ENCODE measurements around the gene COPG1. TPM values are rescaled to one million over a fixed set of nuclear protein-coding genes. Genes with fewer than 3 reads are reported as not detected.
A peak's percentile ranks its signal among the peaks of the same experiment; 100 is the strongest.

Gene COPG1, protein sequence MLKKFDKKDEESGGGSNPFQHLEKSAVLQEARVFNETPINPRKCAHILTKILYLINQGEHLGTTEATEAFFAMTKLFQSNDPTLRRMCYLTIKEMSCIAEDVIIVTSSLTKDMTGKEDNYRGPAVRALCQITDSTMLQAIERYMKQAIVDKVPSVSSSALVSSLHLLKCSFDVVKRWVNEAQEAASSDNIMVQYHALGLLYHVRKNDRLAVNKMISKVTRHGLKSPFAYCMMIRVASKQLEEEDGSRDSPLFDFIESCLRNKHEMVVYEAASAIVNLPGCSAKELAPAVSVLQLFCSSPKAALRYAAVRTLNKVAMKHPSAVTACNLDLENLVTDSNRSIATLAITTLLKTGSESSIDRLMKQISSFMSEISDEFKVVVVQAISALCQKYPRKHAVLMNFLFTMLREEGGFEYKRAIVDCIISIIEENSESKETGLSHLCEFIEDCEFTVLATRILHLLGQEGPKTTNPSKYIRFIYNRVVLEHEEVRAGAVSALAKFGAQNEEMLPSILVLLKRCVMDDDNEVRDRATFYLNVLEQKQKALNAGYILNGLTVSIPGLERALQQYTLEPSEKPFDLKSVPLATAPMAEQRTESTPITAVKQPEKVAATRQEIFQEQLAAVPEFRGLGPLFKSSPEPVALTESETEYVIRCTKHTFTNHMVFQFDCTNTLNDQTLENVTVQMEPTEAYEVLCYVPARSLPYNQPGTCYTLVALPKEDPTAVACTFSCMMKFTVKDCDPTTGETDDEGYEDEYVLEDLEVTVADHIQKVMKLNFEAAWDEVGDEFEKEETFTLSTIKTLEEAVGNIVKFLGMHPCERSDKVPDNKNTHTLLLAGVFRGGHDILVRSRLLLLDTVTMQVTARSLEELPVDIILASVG
- total RNA-seq (ENCODE audit: low replicate concordance) = 65.4 and 79.3 TPM in 2 replicates

DNA sequence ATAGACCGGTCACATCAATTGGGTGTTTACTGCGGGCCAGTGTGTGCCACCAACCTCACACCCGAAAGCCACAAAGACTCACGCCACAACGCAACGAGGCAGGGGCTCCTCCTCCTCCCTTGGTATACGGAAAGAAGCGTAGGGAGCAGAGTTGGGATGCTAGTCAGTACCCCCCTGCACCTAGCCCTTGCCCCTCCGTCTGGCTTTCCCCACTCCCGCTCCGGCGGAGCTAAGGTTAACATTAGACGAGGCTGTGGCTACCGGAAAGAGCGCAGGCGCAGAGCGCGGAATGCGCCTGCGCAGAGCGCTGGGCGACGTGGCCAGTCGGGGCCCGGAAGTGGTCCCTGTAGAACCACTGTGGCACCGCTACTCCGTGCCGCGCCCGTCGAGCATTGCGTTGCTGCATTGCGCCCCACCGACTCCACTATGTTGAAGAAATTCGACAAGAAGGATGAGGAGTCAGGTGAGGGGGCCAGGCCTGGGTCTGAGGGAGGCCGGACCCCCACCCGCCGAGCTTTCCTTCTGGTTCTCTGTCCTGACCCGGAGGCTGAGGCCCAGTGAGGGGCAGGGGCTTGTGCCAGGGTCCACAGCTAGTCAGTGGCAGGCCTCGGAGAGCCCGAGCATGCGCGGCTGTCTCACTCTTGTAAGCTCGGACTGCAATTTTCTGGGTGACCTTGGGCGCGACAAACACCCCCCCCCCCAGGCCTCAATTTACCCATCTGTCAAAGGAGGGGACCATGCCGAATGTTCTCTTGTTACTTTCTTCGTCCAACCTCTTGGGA is at the start of gene COPG1:
COPG1 (plus strand) TSS at position 323 of the 782 bp plus-strand sequence; CDS start at position 427, 104 bp downstream.
- H3K27ac ChIP-seq = no peak within 1 kb of the TSS
- H3K4me2 ChIP-seq = peak within 1 kb of the TSS; percentile 95
- H2AFZ ChIP-seq (replicated peaks) = peak within 1 kb of the TSS; percentile 95
- TF ChIP-seq EZH2 (IDR thresholded peaks at IDR 0.05) = no peak
- H3K9ac ChIP-seq = peak within 1 kb of the TSS; percentile 84
- no peaks in the 10 kb centered on the region for H3K9me3 Mint-ChIP-seq
- peak within 1 kb of the TSS; percentile 81 for H3K4me3 ChIP-seq
- H3F3A ChIP-seq (ENCODE audit: low read depth) = no peaks in the 10 kb centered on the region
- no peaks in the 10 kb centered on the region for H3K36me3 ChIP-seq
- peaks cover 13% of the 10 kb centered on the region for H3K4me1 Mint-ChIP-seq
- H4K20me1 ChIP-seq (ENCODE audit: low read depth) = peaks cover 8% of the 10 kb centered on the region
- H3K4me1 ChIP-seq = peaks cover 6% of the 10 kb centered on the region
- H3K27ac Mint-ChIP-seq = peak within 1 kb of the TSS; percentile 97
- peaks cover 14% of the 10 kb centered on the region for H3K27me3 Mint-ChIP-seq (ENCODE audit: insufficient read depth, low read depth)
- peaks cover 3% of the 10 kb centered on the region for H3K36me3 Mint-ChIP-seq
- peak; percentile 94 for DNase-seq (ENCODE audit: low spot score)
- peak within 1 kb of the TSS; percentile 97 for H3K4me3 Mint-ChIP-seq
- peaks cover 35% of the 10 kb centered on the region for H3K79me2 ChIP-seq (ENCODE audit: low read depth)
- H3K9me3 ChIP-seq (ENCODE audit: low read depth) = no peaks in the 10 kb centered on the region
- H3K27me3 ChIP-seq = no peaks in the 10 kb centered on the region

DNA sequence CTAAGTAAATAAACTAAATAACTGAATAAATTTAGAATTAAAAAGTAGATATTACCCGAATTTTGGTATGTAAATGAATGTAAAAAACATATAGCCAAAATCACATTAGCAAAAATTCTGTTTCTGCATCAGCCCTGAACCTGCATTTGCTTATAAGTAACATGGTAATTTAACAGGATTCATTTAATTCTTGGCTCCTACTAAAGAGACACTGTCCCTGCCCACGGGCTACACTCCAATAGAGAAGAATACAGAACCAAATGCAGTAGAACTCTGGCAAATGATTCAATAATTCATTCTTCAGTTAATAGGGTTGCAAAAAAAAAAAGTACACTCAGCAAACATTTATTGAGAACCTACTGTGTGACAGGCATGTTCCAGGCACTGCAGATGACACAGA is 44.9 kb upstream of the COPG1 start:
- Mint-ChIP-seq H3K27me3 (ENCODE audit: insufficient read depth, low read depth) (no peaks in the 10 kb centered on the region), H3K4me1 (no peaks in the 10 kb centered on the region), H3K27ac (no peak overlapping the region), H3K36me3 (peaks cover under 1% of the 10 kb centered on the region), H3K4me3 (no peak overlapping the region), H3K9me3 (no peaks in the 10 kb centered on the region)
- no peaks in the 10 kb centered on the region for H3K36me3 ChIP-seq
- H4K20me1 ChIP-seq (ENCODE audit: low read depth) = no peaks in the 10 kb centered on the region
- no peak overlapping the region for H3K4me3 ChIP-seq
- H3K27ac ChIP-seq = no peak overlapping the region
- no peaks in the 10 kb centered on the region for H3F3A ChIP-seq (ENCODE audit: low read depth)
- H3K4me2 ChIP-seq = no peak overlapping the region
- no peaks in the 10 kb centered on the region for H3K9me3 ChIP-seq (ENCODE audit: low read depth)
- no peak overlapping the region for H3K9ac ChIP-seq
- DNase-seq (ENCODE audit: low spot score) = no peak
- no peak overlapping the region for H2AFZ ChIP-seq (replicated peaks)
- no peaks in the 10 kb centered on the region for H3K27me3 ChIP-seq
- TF ChIP-seq, protein P1, sequence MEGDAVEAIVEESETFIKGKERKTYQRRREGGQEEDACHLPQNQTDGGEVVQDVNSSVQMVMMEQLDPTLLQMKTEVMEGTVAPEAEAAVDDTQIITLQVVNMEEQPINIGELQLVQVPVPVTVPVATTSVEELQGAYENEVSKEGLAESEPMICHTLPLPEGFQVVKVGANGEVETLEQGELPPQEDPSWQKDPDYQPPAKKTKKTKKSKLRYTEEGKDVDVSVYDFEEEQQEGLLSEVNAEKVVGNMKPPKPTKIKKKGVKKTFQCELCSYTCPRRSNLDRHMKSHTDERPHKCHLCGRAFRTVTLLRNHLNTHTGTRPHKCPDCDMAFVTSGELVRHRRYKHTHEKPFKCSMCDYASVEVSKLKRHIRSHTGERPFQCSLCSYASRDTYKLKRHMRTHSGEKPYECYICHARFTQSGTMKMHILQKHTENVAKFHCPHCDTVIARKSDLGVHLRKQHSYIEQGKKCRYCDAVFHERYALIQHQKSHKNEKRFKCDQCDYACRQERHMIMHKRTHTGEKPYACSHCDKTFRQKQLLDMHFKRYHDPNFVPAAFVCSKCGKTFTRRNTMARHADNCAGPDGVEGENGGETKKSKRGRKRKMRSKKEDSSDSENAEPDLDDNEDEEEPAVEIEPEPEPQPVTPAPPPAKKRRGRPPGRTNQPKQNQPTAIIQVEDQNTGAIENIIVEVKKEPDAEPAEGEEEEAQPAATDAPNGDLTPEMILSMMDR (IDR thresholded peaks at IDR 0.05) = no peak
- TF ChIP-seq EZH2phosphoT487 (IDR thresholded peaks at IDR 0.05) (no peak), EZH2 (IDR thresholded peaks at IDR 0.05) (no peak)
- H3K4me1 ChIP-seq = no peaks in the 10 kb centered on the region
- H3K79me2 ChIP-seq (ENCODE audit: low read depth) = no peaks in the 10 kb centered on the region

DNA sequence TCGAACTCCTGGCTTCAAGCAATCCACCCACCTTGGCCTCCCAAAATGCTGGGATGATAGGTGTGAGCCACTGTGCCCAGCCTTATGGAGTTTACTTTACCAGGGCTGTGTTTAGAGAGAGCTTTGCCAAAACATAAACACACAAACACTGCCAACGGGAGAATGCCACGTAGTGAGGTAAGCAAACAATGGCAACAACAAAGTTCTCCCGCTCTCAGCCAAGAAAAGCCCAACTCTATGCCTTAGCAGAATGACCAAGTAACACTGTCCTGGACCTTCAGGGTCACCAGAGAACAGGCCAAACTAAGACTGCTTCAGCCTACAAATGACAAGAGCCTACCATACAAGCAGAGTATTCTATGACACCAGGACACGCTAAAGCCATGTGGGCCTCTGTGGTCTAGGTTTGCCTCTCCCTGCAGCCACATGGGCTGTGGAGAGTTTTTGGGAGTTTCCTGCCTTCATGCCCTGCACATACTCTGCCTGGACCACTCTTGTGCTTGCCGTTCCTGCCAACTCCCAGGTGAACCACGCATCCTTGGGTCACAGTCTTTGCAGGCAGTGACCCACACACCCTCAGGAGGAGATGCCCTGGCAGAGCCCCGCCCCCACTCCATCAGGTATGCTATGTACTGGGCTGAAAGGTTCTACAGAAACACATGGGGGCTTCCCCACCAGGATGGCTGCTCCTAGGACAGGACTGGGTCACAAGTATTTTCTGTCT is 44.1 kb upstream of the COPG1 start:
- no peak overlapping the region for H2AFZ ChIP-seq (replicated peaks)
- no peak for DNase-seq (ENCODE audit: low spot score)

More for the DNA sequence above, 44.1 kb upstream of the COPG1 start:
- Histone ChIP-seq H3K4me3 (no peak overlapping the region), H3K4me2 (no peak overlapping the region), H3K27ac (no peak overlapping the region), H3K9me3 (ENCODE audit: low read depth) (no peaks in the 10 kb centered on the region), H3K36me3 (no peaks in the 10 kb centered on the region), H3K4me1 (no peaks in the 10 kb centered on the region), H4K20me1 (ENCODE audit: low read depth) (no peaks in the 10 kb centered on the region), H3K27me3 (no peaks in the 10 kb centered on the region), H3F3A (ENCODE audit: low read depth) (no peaks in the 10 kb centered on the region), H3K79me2 (ENCODE audit: low read depth) (no peaks in the 10 kb centered on the region), H3K9ac (no peak overlapping the region)
- Mint-ChIP-seq H3K27me3 (ENCODE audit: insufficient read depth, low read depth) (no peaks in the 10 kb centered on the region), H3K9me3 (no peaks in the 10 kb centered on the region), H3K27ac (no peak overlapping the region), H3K4me1 (no peaks in the 10 kb centered on the region), H3K36me3 (no peaks in the 10 kb centered on the region), H3K4me3 (no peak overlapping the region)
- no peak for TF ChIP-seq EZH2phosphoT487 (IDR thresholded peaks at IDR 0.05)
- no peak for TF ChIP-seq EZH2 (IDR thresholded peaks at IDR 0.05)
- TF ChIP-seq, protein P1 (IDR thresholded peaks at IDR 0.05) = no peak

Data from neural progenitor cell (in vitro differentiated cells).